Right ventricle myocardium superior (tissue), 1 donor: ENCODE measurements around the gene CCNT1. TPM values are rescaled to one million over a fixed set of nuclear protein-coding genes. Genes with fewer than 3 reads are reported as not detected.
"Not testable (repeated sequence)": the region's sequence is repeated elsewhere in the genome, so short reads cannot be mapped to it uniquely, and the experiment has no call there.

Experiments used
- ATAC-seq: fragments of 200-7000 bp; cut with Tn5 transposase; one replicate; pipeline ENCODE4 v1.9.1; 2020; ENCODE audit warnings: mild to moderate bottlenecking; ENCODE audit not compliant: poor library complexity
- DNase-seq: peaks from one replicate; pipeline ENCODE4 v3.0.0-alpha.2; 2020
- intact Hi-C: fragments of 100-400 bp; cut with DNase I; formaldehyde crosslinking; loops from one replicate; pipeline ENCODE4 v1.11.2; 2022
- total RNA-seq: library from RNA; stranded (reverse); fragmentation: NEBNext Ultra II Directional; extraction: Animal tissue kit (Norgen Biotek cat#: 25700); gene quantifications from one replicate; pipeline ENCODE4 v1.2.1, GENCODE V29; 2021
- donor health status: DM: no; HTN: yes; CAD: no; lungs with severe emphysema.

CCNT1 gene
- total RNA-seq, 1 donor from 2014 or later, result 17.5 TPM

DNA sequence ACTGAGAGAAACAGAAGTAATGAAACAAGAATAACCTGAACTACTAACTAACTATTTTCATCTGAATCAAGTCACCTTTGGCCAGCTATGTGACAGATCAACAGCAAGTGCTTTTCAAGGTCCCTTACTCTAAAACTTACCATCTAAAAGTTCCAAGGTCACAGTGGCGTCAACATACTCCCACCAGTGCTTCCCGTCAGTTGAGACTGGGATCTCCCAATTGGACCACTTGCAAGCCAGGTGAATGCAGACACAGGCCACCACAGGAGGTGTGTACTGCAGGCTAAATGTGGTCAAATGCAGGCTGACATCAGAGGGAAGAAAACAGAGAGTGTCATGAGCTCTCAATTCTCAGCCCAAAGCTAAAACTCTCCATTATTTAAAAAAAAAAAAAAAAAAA is 20.6 kb downstream of the CCNT1 start:
- DNase-seq (no peak), ATAC-seq (no peak)
- intact Hi-C loops, result no loop called here

DNA sequence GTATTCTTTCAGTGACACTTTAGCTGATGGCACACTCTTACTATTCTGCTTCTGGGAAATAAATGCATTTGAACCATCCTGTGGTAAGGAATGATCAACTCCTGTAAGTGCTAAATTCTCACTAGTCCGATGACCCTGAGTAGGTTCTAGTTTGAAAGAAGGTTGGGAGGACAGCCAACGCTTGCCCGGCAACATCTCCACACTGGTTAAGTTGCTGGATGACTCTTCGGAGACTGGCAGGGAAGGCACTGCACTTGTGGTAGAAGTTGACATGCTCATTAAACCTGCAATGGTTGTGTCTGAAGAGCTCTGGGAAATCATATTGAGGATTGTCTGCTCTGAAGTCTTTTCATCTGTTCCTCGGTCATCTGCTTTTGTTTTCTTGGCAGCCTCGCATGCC is 22.5 kb downstream of the CCNT1 start:
- ATAC-seq, result no peak
- intact Hi-C loops, result no loop called here
- no peak for DNase-seq

DNA sequence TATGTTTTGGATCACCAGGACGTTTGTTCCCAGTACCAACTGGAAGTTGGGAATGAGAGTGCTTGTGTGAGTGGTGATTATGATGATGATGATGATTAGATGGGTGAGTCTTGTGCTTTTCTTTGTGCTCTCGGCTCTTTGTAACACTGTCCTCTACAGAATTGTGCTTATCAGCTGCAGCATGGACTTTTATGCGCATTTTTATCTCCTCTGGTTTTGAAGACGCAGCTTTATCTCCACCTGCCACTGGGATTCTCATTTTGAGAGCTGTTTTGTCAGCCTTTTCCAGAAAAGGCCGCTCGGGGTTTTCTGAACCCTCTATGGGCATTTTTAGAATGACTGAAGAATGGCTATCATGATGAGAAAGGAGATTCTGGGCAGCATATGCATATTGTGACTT is 22.9 kb downstream of the CCNT1 start:
- no peak for DNase-seq
- no peak for ATAC-seq
- intact Hi-C loops, result no loop called here

DNA sequence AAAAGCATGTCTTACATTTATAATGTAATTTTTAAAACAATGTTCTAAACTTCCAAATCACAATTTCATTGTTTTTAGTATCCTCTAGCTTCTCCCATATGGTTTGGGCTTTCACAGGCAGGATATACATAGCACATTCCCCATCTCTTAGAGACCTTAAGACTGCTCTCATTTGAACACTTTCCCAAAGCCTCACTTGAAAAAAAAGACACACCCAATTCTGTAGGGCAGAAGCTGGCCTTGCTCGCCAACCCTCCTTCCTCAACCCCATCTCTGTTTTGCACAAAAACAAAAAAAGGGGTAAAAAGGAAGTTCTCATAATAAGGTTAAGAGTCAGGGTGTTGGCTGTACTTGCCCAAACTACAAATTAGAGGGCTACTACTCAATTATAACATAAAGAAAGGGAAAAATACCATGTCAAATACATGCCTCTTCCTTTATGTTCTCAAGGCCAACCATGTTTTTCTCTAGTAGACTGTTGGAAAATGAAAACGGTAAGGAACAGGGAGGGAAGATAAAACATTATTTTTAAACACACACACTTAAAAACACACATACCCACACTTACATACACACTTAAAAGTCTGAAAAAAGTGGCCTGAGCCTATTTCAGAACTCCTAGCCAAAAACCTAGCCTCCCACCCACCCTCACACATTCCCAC is 24.6 kb downstream of the CCNT1 start:
- intact Hi-C loops, result no loop called here
- peak; percentile 9 for ATAC-seq
- no peak for DNase-seq

DNA sequence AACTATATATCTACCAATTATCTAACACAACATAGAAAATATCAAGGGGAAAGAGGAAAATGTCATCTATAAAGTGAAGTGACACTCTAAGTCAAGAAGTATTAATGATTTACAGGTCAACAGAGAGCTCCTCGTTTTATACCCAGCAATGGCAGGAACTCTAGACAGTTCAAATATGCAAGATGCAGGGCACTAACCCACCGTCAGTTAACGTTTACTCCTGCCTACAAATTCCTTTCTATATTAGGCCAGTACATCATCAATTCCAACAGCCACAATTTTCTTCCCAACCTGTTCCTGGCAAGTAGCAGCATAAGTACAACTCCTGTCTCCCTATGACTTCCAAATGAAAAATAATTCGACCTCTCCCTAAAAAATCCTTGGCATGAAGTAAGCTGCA is 25.5 kb downstream of the CCNT1 start:
- DNase-seq (no peak), ATAC-seq (peak; percentile 50)
- intact Hi-C loops, result no loop called here

DNA sequence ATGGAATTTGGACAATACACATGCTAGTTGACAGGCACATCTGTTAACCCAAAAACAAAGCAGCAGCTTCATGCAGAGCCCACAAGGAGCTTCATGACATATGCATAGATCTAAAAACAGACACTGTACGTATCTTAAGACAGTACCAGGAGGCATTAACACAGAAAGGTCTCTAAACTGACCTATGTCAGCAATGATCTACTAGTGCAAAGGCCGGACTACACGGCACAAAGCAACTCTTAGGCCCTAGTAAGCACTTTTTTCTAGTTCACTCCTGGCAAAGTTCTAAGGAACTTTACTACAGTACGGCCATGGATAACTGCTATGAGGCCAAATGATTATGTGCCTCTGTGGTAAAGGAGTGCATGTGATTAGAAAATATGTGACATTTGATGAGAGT is 26.1 kb downstream of the CCNT1 start:
- intact Hi-C loops, result no loop called here
- ATAC-seq (no peak), DNase-seq (no peak)

DNA sequence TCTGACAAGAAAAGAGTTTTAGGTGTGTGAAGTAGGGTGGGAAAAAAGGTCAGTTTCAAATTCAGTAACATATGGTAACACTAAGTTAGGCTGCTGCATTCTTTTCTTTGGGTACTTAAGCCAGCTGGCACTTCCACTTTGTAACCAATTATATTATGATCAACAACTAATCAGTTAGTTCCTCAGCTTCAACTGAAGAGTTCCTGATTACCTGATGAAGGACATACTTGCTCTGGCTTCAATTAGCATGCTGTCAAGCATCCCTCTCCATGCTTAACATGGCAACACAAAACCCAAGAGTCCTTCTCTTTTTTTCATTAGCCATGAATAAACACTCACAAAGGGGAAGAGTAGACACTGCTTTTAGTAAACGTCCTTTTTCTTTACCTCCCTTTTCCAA is 27.7 kb downstream of the CCNT1 start:
- no peak for ATAC-seq
- intact Hi-C loops, result no loop called here
- no peak for DNase-seq

DNA sequence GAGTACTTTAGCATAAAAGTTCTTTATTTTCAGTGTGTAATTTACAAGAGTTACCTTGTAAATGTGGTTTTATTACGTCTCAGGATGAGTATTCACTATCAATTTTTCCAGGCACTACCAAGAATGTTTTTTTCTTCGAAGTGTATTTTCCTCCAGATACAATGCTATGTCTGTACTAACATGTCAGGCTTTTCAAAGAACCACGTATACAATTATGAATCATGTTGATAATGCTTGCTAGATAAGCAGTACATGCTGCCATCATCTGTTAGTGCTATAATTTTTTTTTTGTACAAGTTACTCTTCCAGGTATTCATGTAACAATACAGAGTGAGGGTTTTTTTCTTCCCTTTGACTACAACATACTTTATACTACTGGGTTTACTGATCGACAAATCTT is 28.9 kb downstream of the CCNT1 start:
- DNase-seq (no peak), ATAC-seq (no peak)
- intact Hi-C loops, result no loop called here

DNA sequence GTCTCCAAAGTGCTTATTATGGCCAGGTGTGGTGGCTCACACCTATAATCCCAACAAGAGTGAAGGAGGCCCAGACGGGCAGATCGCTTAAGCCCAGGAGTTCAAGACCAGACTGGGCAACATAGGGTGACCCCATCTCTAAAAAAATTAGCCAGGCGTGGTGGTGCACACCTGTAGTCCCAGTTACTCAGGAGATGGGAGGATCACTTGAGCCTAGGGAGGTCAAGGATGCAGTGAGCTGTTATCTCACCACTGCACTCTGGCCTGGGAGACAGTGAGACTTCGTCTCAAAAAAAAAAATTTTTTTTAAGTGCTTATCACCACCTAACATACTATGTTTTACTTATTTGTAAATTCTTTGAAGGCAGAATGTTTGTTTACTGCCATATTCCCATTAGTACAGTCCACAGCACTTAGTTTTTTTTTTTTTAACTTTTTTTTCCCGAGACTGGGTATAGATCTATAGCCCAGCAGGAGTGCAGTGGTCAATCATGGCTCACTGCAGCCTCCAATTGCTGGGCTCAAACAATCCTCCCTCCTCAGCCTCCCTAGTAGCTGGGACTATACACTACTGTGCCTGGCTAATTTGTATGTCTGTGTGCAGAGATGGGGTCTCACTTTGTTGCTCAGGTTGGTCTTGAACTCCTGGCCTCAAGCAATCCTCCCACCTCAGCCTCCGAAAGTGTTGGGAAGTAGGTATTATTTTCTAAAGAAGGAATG is 29.7 kb downstream of the CCNT1 start:
- ATAC-seq (no peak), DNase-seq (no peak)
- intact Hi-C loops, result no loop called here

DNA sequence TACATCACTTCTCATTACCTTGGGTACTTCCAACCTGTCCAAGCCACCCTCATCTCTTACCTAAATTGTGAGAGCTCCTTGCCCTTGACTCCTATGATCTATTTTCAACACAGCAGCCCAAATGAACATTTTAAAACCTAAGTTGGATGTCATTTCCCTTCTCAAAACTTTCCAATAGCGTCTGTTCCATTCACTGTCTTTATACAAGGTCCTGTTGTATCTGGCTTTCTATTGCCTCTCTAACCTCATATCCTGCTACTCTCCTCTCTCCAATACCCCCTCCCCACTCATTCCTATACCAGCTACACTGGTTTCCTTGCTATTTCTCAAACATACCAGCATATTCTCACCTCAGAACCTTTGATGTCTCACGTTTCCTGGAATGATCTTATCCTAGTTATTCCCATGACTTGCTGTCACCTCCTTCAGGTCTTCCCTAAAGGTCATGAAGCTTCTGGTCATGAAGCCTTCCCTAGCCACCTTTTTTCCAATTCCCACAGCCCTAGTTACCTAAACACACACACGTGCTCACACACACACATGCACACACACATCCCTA is 30.4 kb downstream of the CCNT1 start:
- DNase-seq (no peak), ATAC-seq (no peak)
- intact Hi-C loops, result no loop called here

DNA sequence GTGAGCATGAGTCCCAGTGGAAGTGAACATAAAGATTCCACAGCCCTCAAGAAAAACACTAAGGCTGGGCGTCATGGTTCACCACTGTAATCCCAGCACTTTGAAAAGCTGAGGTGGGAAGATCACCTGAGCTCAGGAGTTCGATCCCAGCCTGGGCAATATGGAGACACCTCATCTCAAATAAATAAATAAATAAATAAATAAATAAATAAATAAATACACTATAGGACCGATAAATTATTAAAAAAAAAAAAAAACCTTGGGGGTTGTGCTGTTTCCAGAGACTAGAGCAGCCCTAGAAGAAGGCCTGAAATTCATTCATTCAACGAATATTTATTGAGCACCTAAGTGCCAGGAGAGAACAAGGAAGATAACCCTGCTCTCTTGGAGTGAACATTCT is 33.0 kb downstream of the CCNT1 start:
- intact Hi-C loops, result no loop called here
- DNase-seq, result no peak
- no peak for ATAC-seq

DNA sequence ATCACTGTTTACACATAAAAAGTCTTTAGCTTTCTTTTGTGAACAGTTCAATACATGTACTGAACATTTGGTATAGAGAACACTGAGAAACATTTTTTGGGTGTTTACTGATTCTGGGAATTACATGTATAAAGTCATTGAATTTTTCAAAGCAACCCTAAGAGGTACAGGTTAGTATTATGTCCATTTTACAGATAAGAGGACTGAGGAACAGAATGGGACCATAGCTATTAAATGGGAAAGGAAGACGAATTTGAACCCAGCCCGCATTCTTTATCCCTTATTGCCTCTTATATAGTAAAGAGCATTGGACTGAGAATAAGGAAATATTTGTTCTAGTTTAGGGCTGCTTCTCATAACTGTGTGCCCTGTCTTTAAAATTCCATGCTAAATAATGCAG is 33.6 kb downstream of the CCNT1 start:
- no peak for ATAC-seq
- intact Hi-C loops, result no loop called here

DNA sequence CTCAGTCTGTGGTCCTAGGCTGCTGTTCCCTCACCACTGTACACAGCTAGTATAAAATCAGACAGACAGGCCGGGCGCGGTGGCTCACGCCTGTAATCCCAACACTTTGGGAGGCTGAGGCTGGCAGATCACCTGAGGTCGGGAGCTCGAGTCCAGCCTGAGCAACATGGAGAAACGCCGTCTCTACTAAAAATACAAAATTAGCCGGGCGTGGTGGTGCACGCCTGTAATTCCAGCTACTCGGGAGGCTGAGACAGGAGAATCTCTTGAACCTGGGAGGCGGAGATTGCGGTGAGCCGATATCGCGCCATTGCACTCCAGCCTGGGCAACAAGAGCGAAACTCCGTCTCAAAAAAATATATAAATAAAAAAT is 34.0 kb downstream of the CCNT1 start:
- intact Hi-C loops, DNase-seq, ATAC-seq: not testable (repeated sequence)

More for the DNA sequence above, 33.6 kb downstream of the CCNT1 start:
- DNase-seq, result no peak

DNA sequence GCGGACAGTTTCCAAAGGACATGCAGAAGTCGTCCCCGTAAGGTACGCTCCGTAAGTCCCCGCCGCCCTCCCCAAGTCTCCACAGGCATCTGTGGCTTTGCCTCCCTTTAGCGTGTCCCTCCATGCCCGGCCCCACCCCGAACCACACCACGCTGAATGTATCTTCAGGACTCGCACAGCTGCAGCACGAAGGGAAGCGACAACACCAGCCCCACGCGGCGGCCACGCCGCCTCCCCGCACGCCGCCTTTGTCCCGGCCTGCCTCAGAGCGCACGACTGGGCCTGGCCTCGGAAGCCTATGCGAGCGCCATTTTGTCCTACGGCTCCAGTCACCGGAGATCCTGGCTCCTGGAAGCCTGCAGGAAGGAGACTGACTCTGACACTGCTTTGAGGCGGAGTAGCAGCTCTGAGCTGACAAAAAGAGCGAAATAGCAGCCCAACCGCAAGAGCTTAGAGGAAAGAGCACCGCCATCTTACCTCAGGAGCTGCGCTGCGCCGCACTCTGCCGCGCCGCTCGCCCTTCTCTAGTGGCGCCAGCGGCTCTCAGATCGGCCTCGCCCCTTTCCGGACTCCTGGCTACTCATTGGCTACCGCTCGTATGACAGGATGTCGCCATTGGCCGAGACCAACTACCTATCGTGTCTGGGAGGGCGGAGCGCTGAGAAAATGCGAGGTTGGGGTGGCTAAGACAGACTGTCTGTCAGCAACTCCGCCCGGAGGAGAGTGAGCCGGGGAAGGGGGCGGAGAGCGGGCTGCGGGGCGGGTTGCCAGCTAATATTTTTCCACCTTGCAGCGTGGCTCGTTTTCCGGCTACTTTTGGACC is 34.6 kb downstream of the CCNT1 start, which contains the start of gene KANSL2:
Gene KANSL2 (minus strand): TSS at position 529 of the 823 bp plus-strand sequence. CDS start 606 bp downstream, outside the sequence.
- DNase-seq (peak; percentile 98), ATAC-seq (peak; percentile 98)
- intact Hi-C loops, result no loop called here

DNA sequence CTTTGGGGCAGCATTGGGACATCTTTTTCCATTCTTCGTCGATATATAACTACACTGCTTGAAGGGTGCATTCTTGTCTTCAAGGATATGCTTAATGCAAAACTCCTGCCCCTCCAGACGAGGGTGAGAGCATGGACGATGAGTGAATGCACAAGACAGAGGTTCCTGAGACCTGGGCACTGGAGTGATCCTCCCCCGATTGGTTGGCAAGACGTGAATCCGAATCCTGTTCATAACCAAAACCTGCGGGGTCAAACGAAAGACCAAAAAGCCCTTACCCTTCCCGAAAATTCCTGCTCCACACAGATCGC is 35.2 kb downstream of the CCNT1 start:
- ATAC-seq, result peak; percentile 1
- intact Hi-C loops, result no loop called here
- DNase-seq, result no peak

DNA sequence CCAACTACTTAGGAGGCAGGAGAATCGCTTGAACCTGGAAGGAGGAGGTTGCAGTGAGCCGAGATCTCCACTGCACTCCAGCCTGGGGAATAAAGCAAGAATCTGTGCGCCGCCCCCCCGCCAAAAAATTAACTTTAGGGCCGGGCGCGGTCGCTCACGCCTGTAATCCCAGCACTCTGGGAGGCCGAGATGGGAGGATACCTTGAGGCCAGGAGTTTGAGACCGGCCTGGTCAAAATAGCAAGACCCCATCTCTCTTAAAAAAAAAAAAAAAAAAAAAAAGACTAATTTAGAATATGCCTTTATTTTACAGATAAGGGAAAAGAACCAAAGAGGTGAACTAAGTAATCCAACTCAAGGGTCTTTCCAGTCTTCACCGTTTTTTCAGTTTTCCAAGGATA is 35.6 kb downstream of the CCNT1 start:
- DNase-seq (no peak), ATAC-seq (no peak)
- intact Hi-C loops, result no loop called here

DNA sequence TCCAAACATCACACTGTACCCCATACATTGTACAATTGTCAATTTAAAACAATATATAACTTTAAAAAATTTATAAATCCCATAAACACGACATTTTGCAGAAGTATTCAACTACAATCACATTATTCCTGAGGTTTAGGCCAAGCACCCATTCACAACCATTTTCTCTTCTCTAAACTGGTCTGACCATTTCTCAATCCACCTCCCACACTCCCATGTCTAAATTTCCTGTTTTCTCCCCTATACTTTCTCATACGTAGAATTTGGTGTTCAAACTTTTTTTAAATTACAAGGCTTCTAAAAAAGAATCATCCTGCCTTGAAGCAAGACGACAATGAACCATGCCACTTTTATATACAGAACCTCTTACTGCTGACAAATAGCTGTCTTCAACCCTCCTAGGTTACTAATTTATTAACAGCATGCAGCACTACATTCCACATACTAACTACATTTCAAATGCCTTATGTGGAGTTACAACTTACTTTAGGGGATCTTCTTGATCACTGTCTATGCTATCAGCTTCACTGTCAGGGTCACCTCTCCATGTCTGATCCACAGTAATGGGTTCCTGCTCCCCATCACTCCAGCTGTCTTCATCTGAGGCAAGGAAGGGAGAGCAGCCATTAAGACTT is 37.8 kb downstream of the CCNT1 start:
- intact Hi-C loops, result no loop called here
- DNase-seq (no peak), ATAC-seq (no peak)

DNA sequence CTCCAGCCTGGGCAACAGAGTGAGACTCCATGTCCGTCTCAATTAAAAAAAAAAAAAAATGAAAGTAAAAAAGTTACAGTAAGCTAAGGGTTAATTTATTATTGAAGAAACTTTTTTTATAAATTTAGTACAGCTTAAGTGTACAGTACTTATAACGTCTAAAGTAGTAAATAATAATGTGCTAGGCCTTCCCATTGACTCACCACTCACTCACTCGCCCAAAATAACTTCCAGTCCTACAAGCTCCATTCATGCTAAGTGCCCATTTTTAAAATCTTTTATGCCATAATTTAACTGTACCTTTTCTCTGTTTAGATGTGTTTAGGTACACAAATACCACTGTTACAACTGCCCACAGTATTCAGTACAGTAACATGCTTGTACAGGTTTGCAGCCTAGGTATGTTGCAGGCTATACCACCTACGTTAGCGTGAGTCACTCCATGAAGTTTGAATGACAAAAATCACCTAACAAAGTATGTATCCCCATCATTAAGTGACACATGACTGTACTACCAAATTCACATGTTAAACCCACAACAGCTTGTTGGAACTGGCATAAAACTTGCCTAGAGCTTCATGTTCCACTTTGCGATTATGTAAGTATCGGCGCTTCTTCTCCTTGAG is 45.2 kb downstream of the CCNT1 start:
- DNase-seq, result no peak
- no peak for ATAC-seq
- intact Hi-C loops, result no loop called here

DNA sequence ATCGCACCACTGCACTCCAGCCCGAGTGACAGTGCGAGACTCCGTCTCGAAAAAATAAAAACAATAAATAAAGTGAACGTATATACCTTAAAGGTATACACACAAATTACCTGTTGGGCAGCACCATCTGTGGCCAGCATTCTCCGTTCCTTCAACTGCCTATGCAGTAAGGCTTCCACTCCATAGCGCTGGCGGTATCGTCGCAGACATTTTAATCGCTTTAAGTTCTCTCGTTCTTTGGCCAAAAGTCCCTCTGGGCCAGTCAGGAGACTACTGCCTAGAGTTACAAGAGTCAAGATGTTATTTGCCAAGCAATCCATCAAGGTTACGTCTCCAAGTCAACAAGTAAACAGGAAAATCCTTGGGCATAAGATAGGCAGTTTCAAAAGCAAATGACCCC is 47.5 kb downstream of the CCNT1 start:
- DNase-seq, result no peak
- no peak for ATAC-seq
- intact Hi-C loops, result no loop called here
